WTC11 (cell line): ENCODE measurements around the gene DSC2. TPM values are rescaled to one million over a fixed set of nuclear protein-coding genes. Genes with fewer than 3 reads are reported as not detected.

Experiments
- ATAC-seq: fragments of 200-7000 bp; cut with Tn5 transposase; 2 replicates; pipeline ENCODE4 v1.10.0; 2021; ENCODE audit warnings: mild to moderate bottlenecking, moderate library complexity
- CTCF ChIA-PET: fragments of 300-600 bp; sonication (Branson Sonifier 250); formaldehyde crosslinking; loops from one replicate; lab custom pipeline; 2021; ENCODE audit warnings: antibody characterized with exemption; lab: Charles Lee
- POLR2A ChIA-PET: fragments of 350-600 bp; sonication (Branson Sonifier 250); formaldehyde crosslinking; loops from one replicate; lab custom pipeline; 2021; ENCODE audit warnings: antibody characterized with exemption; lab: Charles Lee
- DNase-seq: peaks from one replicate; pipeline ENCODE4 v3.0.0; 2021; ENCODE audit warnings: low spot score
- H3K27ac Mint-ChIP-seq: 2 replicates; pipeline ENCODE4 v1.8.0; 2021; ENCODE audit warnings: mixed read lengths
- H3K27me3 Mint-ChIP-seq: 2 replicates; pipeline ENCODE4 v1.8.0; 2021; ENCODE audit warnings: low read depth, mild to moderate bottlenecking, moderate library complexity, mixed read lengths
- H3K36me3 Mint-ChIP-seq: 2 replicates; pipeline ENCODE4 v1.8.0; 2021; ENCODE audit warnings: mixed read lengths
- H3K4me1 Mint-ChIP-seq: 2 replicates; pipeline ENCODE4 v1.8.0; 2022; ENCODE audit warnings: mixed read lengths
- H3K4me3 Mint-ChIP-seq: 2 replicates; pipeline ENCODE4 v1.8.0; 2021; ENCODE audit warnings: mild to moderate bottlenecking, moderate library complexity, mixed read lengths
- H3K9me3 Mint-ChIP-seq: 2 replicates; pipeline ENCODE4 v1.8.0; 2021; ENCODE audit warnings: mixed read lengths
- AFF4 ChIP-seq: sonication (generic); formaldehyde crosslinking; IDR thresholded peaks from 2 replicates; pipeline ENCODE4 v1.8.1; 2023; ENCODE audit warnings: mild to moderate bottlenecking, missing genetic modification reagents, borderline replicate concordance
- CBFB ChIP-seq: sonication (generic); formaldehyde crosslinking; IDR thresholded peaks from 2 replicates; pipeline ENCODE4 v1.8.1; 2022; ENCODE audit warnings: mild to moderate bottlenecking, low read depth, missing genetic modification reagents
- ETV6 ChIP-seq: sonication (generic); formaldehyde crosslinking; IDR thresholded peaks from 2 replicates; pipeline ENCODE4 v1.8.1; 2022; ENCODE audit warnings: mild to moderate bottlenecking, missing genetic modification reagents
- FOXK1 ChIP-seq: sonication (generic); formaldehyde crosslinking; IDR thresholded peaks from 2 replicates; pipeline ENCODE4 v1.8.0; 2022; ENCODE audit warnings: mild to moderate bottlenecking, moderate library complexity, missing genetic modification reagents
- FOXP1 ChIP-seq: sonication (generic); formaldehyde crosslinking; IDR thresholded peaks from 2 replicates; pipeline ENCODE4 v1.8.0; 2022; ENCODE audit warnings: missing genetic modification reagents, mild to moderate bottlenecking, moderate library complexity, borderline replicate concordance
- HMGA2 ChIP-seq: fragments of 250-450 bp; sonication (Bioruptor Pico); IDR thresholded peaks from 2 replicates; pipeline ENCODE4 v1.4.0; 2021; ENCODE audit warnings: mild to moderate bottlenecking, moderate library complexity
- TP53 ChIP-seq: sonication (generic); formaldehyde crosslinking; IDR thresholded peaks from 2 replicates; pipeline ENCODE4 v1.8.1; 2023; ENCODE audit warnings: mild to moderate bottlenecking, missing genetic modification reagents
- USF1 ChIP-seq: sonication (generic); formaldehyde crosslinking; IDR thresholded peaks from 2 replicates; pipeline ENCODE4 v1.8.0; 2022; ENCODE audit warnings: mild to moderate bottlenecking, missing genetic modification reagents
- USF2 ChIP-seq: sonication (generic); formaldehyde crosslinking; IDR thresholded peaks from 2 replicates; pipeline ENCODE4 v1.8.1; 2023; ENCODE audit warnings: mild to moderate bottlenecking, missing genetic modification reagents, moderate library complexity
- ZBTB43 ChIP-seq: sonication (generic); formaldehyde crosslinking; IDR thresholded peaks from 2 replicates; pipeline ENCODE4 v1.8.1; 2023; ENCODE audit warnings: mild to moderate bottlenecking, missing genetic modification reagents
- ZNF138 ChIP-seq: sonication (generic); formaldehyde crosslinking; conservative IDR thresholded peaks from 2 replicates; pipeline ENCODE4 v1.8.1; 2022; ENCODE audit warnings: mild to moderate bottlenecking, moderate library complexity, missing genetic modification reagents
- ZNF281 ChIP-seq: sonication (generic); formaldehyde crosslinking; IDR thresholded peaks from 2 replicates; pipeline ENCODE4 v1.8.0; 2023; ENCODE audit warnings: mild to moderate bottlenecking, missing genetic modification reagents
- ZNF396 ChIP-seq: fragments of 250-450 bp; sonication (Bioruptor Pico); IDR thresholded peaks from 2 replicates; pipeline ENCODE4 v1.8.0; 2021; ENCODE audit warnings: mild to moderate bottlenecking, moderate library complexity, borderline replicate concordance
- ZNF423 ChIP-seq: fragments of 250-450 bp; sonication (Bioruptor Pico); IDR thresholded peaks from 2 replicates; pipeline ENCODE4 v2.1.2; 2022; ENCODE audit warnings: mild to moderate bottlenecking, moderate library complexity
- total RNA-seq: library from RNA; stranded (reverse); gene quantifications from 3 replicates; pipeline ENCODE4 v1.2.3, GENCODE V29; 2021
- TF ChIP-seq, protein P1 (sequence below): sonication (generic); formaldehyde crosslinking; IDR thresholded peaks from 2 replicates; pipeline ENCODE4 v1.8.1; 2023; ENCODE audit warnings: mild to moderate bottlenecking, moderate library complexity, missing genetic modification reagents
- TF ChIP-seq, protein P2 (sequence below): sonication (generic); formaldehyde crosslinking; IDR thresholded peaks from 2 replicates; pipeline ENCODE4 v1.8.0; 2022; ENCODE audit warnings: mild to moderate bottlenecking, missing genetic modification reagents

The DSC2 gene
- total RNA-seq, 1 experiment from 2014 or later = 29.8 TPM

GRCh38 chr18:31042406-31043181 is 59.6 kb downstream of the DSC2 start, which contains the start of gene DSC3:
Gene DSC3 (minus strand): TSS chr18:31042742. CDS start chr18:31042660, 82 bp downstream.
- H3K4me1 Mint-ChIP-seq = peaks cover 34% of the 10 kb centered on the region
- CTCF ChIA-PET = no interaction called here
- DNase-seq = peak; percentile 71
- TF ChIP-seq, protein P1, sequence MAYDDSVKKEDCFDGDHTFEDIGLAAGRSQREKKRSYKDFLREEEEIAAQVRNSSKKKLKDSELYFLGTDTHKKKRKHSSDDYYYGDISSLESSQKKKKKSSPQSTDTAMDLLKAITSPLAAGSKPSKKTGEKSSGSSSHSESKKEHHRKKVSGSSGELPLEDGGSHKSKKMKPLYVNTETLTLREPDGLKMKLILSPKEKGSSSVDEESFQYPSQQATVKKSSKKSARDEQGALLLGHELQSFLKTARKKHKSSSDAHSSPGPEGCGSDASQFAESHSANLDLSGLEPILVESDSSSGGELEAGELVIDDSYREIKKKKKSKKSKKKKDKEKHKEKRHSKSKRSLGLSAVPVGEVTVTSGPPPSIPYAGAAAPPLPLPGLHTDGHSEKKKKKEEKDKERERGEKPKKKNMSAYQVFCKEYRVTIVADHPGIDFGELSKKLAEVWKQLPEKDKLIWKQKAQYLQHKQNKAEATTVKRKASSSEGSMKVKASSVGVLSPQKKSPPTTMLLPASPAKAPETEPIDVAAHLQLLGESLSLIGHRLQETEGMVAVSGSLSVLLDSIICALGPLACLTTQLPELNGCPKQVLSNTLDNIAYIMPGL (CRISPR knock-in tag) = peak; percentile 78; the same call in 1 of the 2 replicates
- TF ChIP-seq ZBTB43 (CRISPR knock-in tag) = 0 out of 2 replicates have a peak, but pooled peaks have one; percentile 13
- TF ChIP-seq CBFB = no peak
- TF ChIP-seq ZNF281 = peak; percentile 89; the same call in 1 of the 2 replicates
- TF ChIP-seq ZNF396 (CRISPR knock-in tag) = no peak
- TF ChIP-seq USF1 (CRISPR knock-in tag) = peak; percentile 41; the same call in 1 of the 2 replicates
- 0 out of 2 replicates have a peak, but pooled peaks have one; percentile 23 for TF ChIP-seq ZNF138 (CRISPR knock-in tag)
- TF ChIP-seq ETV6 = 0 out of 2 replicates have a peak, but pooled peaks have one; percentile 32
- TF ChIP-seq FOXK1 (CRISPR knock-in tag) = peak; percentile 73
- TF ChIP-seq FOXP1 (CRISPR knock-in tag) = peak; percentile 66; the same call in 1 of the 2 replicates
- peak; percentile 49 for TF ChIP-seq ZNF423 (CRISPR knock-in tag)
- 0 out of 2 replicates have a peak, but pooled peaks have one; percentile 42 for TF ChIP-seq AFF4 (CRISPR knock-in tag)
- TF ChIP-seq, protein P2, sequence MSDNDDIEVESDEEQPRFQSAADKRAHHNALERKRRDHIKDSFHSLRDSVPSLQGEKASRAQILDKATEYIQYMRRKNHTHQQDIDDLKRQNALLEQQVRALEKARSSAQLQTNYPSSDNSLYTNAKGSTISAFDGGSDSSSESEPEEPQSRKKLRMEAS (CRISPR knock-in tag) = peak; percentile 83
- peak; percentile 15; the same call in 1 of the 2 replicates for TF ChIP-seq USF2
- no peak for TF ChIP-seq HMGA2
- peak; percentile 48; the same call in 1 of the 2 replicates for TF ChIP-seq TP53 (CRISPR knock-in tag)
- TF ChIP-seq, all 79 proteins: peak for 13
- H3K9me3 Mint-ChIP-seq = no peaks in the 10 kb centered on the region
- POLR2A ChIA-PET = interaction anchor here (0.6 to 1.1 kb wide), 3 partner anchors 19 to 458 kb away, joined by 3 to 6 read pairs (median 3); no protein-coding TSS in a partner anchor
- H3K36me3 Mint-ChIP-seq = no peaks in the 10 kb centered on the region
- peak within 1 kb of the TSS; percentile 33; the same call in 1 of the 2 replicates for H3K27ac Mint-ChIP-seq
- H3K27me3 Mint-ChIP-seq = peaks cover 74% of the 10 kb centered on the region
- peak within 1 kb of the TSS; percentile 89 for H3K4me3 Mint-ChIP-seq
- peak; percentile 75 for ATAC-seq
